BLaER1 treated with 17β-estradiol and CSF1 and Interleukin-3, amounts not matched to agents 10 nM and 100 nM (cell line): ENCODE data around the gene SLC7A5.
"Not testable (repeated sequence)": the region's sequence is repeated elsewhere in the genome, so short reads cannot be mapped to it uniquely, and the experiment has no call there.

Experiments used
- H3K27ac ChIP-seq, 11 experiments: shearing (Covaris generic); formaldehyde crosslinking; 2 replicates each; pipeline ENCODE4 v1.8.1; 2022
- H3K27me3 ChIP-seq, 11 experiments: shearing (Covaris generic); formaldehyde crosslinking; 2 replicates each; pipeline ENCODE4 v1.8.1; 2022
- H3K36me3 ChIP-seq, 11 experiments: shearing (Covaris generic); formaldehyde crosslinking; 2 replicates each; pipeline ENCODE4 v1.8.1; 2022
- H3K4me1 ChIP-seq, 10 experiments: shearing (Covaris generic); formaldehyde crosslinking; 2 replicates each; pipeline ENCODE4 v1.8.1; 2022
- H3K4me2 ChIP-seq, 11 experiments: shearing (Covaris generic); formaldehyde crosslinking; 2 replicates each; pipeline ENCODE4 v1.8.1; 2022
- H3K4me3 ChIP-seq, 10 experiments: shearing (Covaris generic); formaldehyde crosslinking; 2 replicates each; pipeline ENCODE4 v1.8.1; 2022
- H3K9ac ChIP-seq, 11 experiments: shearing (Covaris generic); formaldehyde crosslinking; 2 replicates each; pipeline ENCODE4 v1.8.1; 2022
- H3K9me3 ChIP-seq, 11 experiments: shearing (Covaris generic); formaldehyde crosslinking; replicated peaks in 1 of 11; 2 replicates each; pipeline ENCODE4 v1.8.1; 2022
- H4K20me1 ChIP-seq, 11 experiments: shearing (Covaris generic); formaldehyde crosslinking; 2 replicates each; pipeline ENCODE4 v1.8.1; 2022
- Cebpa-rat ChIP-seq, 11 experiments: shearing (Covaris generic); IDR thresholded peaks; 2 replicates each; pipeline ENCODE4 v1.8.1; 2022

Gene SLC7A5

DNA sequence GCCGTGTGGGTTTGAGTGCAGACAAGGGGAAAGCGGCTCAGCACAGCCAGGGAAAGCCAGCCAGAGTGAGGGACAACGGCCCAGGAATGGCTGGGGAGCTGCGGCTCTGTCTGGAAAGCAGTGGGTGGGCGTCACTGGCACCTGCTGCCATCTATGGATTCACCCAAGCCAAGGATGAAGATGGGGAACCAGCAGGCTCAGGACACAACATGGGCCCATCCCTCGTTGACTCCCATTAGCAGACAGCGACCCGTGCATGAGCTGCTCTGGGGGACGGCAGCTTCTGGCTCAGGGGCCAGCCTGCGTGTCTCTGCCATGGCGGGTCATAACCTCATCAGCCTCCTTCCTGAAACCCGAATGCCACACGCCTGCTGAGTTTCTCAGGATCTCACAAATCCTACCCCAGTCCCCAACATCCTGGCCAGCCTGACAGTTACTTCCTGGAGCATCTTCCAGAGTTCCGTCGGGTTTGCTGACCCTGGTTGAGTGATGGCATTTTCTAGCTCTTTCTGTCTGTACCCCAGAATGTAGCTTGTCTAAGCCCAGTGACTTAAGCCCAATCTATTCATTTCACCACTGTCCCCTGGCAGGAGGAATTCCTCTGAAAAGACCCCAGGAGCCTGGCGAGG lies 50.7 kb downstream of the SLC7A5 start:
- peaks cover 0 to 12% (median 0%) of the 10 kb centered on the region in 11 experiments; a peak in 6 of 22 replicates for H3K36me3 ChIP-seq
- H3K27me3 ChIP-seq = peaks cover 0 to 23% (median 0%) of the 10 kb centered on the region in 11 experiments; a peak in 7 of 22 replicates
- peaks cover 23 to 95% (median 86%) of the 10 kb centered on the region in 10 experiments for H3K4me1 ChIP-seq
- H3K9ac ChIP-seq = no peak overlapping the region
- no peak for TF ChIP-seq Cebpa-rat (IDR thresholded peaks at IDR 0.05)
- peak overlapping the region in 7 of 11 experiments; percentile 4 to 97 (median 91); a peak in 12 of 22 replicates for H3K27ac ChIP-seq
- peaks cover 21 to 36% (median 24%) of the 10 kb centered on the region in 11 experiments for H3K9me3 ChIP-seq
- peak overlapping the region in 2 of 10 experiments; percentile 24 to 31; a peak in 1 of 20 replicates for H3K4me3 ChIP-seq
- peaks cover 0 to 12% (median 0%) of the 10 kb centered on the region in 11 experiments; a peak in 2 of 22 replicates for H4K20me1 ChIP-seq
- H3K4me2 ChIP-seq = peak overlapping the region in 5 of 11 experiments; percentile 31 to 82 (median 75); a peak in 2 of 22 replicates

DNA sequence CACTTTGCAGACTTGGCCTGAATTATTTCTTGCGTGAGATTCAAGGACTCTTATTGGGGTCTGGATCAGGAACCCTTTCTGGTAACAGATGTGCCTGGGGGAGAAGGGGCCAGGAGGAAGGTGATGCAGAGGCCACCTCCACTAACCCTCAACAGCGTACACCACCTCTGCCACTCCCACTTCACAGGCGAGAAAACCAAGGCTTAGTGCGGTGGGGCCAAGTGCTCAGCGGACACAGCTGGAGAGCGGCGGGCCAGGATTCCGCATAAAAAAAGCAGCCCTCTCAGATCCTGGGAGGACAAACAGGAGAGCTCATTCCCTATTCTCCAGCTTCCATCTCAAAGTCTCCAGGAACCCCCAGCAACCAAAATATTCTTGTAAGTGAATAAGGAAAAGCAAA lies 51.4 kb downstream of the SLC7A5 start:
- TF ChIP-seq Cebpa-rat (IDR thresholded peaks at IDR 0.05) = no peak

DNA sequence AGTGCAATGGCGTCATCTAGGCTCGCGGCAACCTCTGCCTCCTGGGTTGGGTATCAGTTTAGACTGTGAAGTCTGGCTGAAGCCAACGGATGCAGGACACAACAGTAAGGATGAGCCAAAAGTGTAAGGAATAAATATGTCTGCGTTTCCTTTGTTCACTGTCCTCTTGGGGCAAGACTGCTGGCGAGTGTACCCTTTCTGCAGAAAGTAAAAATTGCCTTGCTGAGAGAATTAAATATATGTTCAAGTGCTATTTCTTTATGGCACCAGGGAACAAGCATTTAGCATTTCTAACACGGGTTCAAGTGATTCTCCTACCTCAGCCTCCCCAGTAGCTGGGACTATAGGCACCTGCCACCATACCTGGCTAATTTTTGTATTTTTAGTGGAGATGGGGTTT lies 51.9 kb downstream of the SLC7A5 start:
- Histone ChIP-seq H3K4me3 (peak overlapping the region in 7 of 10 experiments; percentile 6 to 36 (median 24); a peak in 8 of 20 replicates), H3K36me3 (peaks cover 0 to 12% (median 0%) of the 10 kb centered on the region in 11 experiments; a peak in 6 of 22 replicates), H3K27ac (peak overlapping the region in 8 of 11 experiments; percentile 64 to 97 (median 88); a peak in 14 of 22 replicates), H3K27me3 (peaks cover 0 to 11% (median 0%) of the 10 kb centered on the region in 11 experiments; a peak in 7 of 22 replicates), H3K4me2 (peak overlapping the region in 7 of 11 experiments; percentile 60 to 91 (median 79); a peak in 13 of 22 replicates), H3K9ac (peak overlapping the region in 2 of 11 experiments; percentile 75 to 76; a peak in 4 of 22 replicates), H3K4me1 (peaks cover 18 to 95% (median 80%) of the 10 kb centered on the region in 10 experiments), H3K9me3 (peaks cover 21 to 36% (median 24%) of the 10 kb centered on the region in 11 experiments)
- not testable (repeated sequence) for H4K20me1 ChIP-seq

More for the DNA sequence above, 51.4 kb downstream of the SLC7A5 start:
- peak overlapping the region in 7 of 11 experiments; percentile 4 to 97 (median 91); a peak in 12 of 22 replicates for H3K27ac ChIP-seq
- peak overlapping the region in 4 of 11 experiments; percentile 54 to 82 (median 77); a peak in 2 of 22 replicates for H3K4me2 ChIP-seq
- H3K27me3 ChIP-seq = peaks cover 0 to 16% (median 0%) of the 10 kb centered on the region in 11 experiments; a peak in 7 of 22 replicates
- H3K36me3 ChIP-seq = peaks cover 0 to 12% (median 0%) of the 10 kb centered on the region in 11 experiments; a peak in 6 of 22 replicates
- 0 out of 22 replicates have a peak, but pooled peaks cover 0 to 5% (median 0%) of the 10 kb centered on the region in 11 experiments for H4K20me1 ChIP-seq
- peaks cover 23 to 95% (median 81%) of the 10 kb centered on the region in 10 experiments for H3K4me1 ChIP-seq
- no peak overlapping the region; a peak in 1 of 22 replicates for H3K9ac ChIP-seq
- H3K4me3 ChIP-seq = peak overlapping the region in 7 of 10 experiments; percentile 6 to 36 (median 24); a peak in 9 of 20 replicates
- peaks cover 21 to 36% (median 24%) of the 10 kb centered on the region in 11 experiments for H3K9me3 ChIP-seq

DNA sequence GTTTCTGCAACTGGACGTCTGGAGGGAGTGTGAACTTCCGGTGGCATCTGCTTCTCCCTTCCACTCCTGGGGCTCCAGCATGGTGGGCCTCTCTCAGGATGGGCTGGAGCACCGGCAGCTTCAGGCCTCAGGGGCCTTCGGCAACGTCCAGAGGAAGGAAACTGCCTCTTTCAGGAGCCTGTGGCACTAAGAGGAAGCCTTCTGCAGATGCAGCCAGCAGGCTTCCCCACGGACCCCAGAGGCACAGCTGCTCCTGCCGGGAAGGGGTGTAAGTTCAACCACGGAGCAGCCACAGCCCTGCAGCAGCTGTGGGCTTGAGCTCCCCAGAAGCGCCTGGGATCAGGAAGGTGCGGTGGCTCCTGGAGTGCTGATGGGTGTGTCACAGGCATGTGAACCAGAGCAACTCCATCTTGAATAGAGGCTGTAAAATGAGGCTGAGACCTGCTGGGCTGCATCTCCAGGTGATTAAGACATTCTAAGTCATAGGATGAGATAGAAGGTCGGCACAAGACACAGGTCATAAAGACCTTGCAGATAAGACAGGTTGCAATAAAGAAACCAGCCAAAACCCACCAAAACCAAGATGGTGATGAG lies 52.7 kb downstream of the SLC7A5 start:
- peaks cover 0 to 12% (median 0%) of the 10 kb centered on the region in 11 experiments; a peak in 6 of 22 replicates for H3K36me3 ChIP-seq
- no peak overlapping the region for H3K4me3 ChIP-seq
- H3K4me1 ChIP-seq = peaks cover 14 to 95% (median 80%) of the 10 kb centered on the region in 10 experiments
- peak overlapping the region; percentile 20 to 91 (median 75); a peak in 21 of 22 replicates for H3K4me2 ChIP-seq
- H3K27me3 ChIP-seq = peaks cover 0 to 4% (median 0%) of the 10 kb centered on the region in 11 experiments; a peak in 3 of 22 replicates
- peak overlapping the region in 8 of 11 experiments; percentile 25 to 78 (median 70); a peak in 15 of 22 replicates for H3K9ac ChIP-seq
- H4K20me1 ChIP-seq = no peaks in the 10 kb centered on the region
- peak overlapping the region in 9 of 11 experiments; percentile 15 to 97 (median 85); a peak in 17 of 22 replicates for H3K27ac ChIP-seq
- peaks cover 21 to 36% (median 24%) of the 10 kb centered on the region in 11 experiments for H3K9me3 ChIP-seq
- TF ChIP-seq Cebpa-rat (IDR thresholded peaks at IDR 0.05) = peak in 3 of 11 experiments; percentile 6 to 62 (median 46); a peak in 3 of 22 replicates

DNA sequence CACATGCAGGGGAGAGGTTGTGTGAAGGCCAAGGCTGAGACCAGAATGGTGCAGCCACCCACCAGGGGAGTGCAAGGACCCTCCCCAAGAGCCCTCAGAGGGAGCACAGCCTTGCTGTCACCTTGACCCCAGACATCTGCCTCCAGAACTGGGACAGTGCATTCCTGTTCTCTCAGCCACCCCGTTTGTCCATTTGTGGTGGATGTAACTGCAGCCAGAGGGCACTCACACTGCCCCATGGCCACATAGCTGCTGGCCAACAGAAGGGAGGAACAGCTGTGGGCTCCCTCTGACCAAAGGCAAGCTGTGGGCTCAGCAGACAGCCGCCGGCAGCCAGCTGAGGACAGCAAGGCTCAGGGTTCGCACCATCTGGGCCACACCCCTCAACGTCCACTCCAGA lies 53.7 kb downstream of the SLC7A5 start:
- no peaks in the 10 kb centered on the region for H4K20me1 ChIP-seq
- H3K9ac ChIP-seq = peak overlapping the region in 8 of 11 experiments; percentile 25 to 78 (median 70); a peak in 17 of 22 replicates
- H3K27me3 ChIP-seq = no peaks in the 10 kb centered on the region
- peak overlapping the region in 9 of 11 experiments; percentile 15 to 97 (median 85); a peak in 17 of 22 replicates for H3K27ac ChIP-seq
- TF ChIP-seq Cebpa-rat (IDR thresholded peaks at IDR 0.05) = no peak
- peaks cover 0 to 12% (median 0%) of the 10 kb centered on the region in 11 experiments; a peak in 6 of 22 replicates for H3K36me3 ChIP-seq
- H3K9me3 ChIP-seq = peaks cover 21 to 36% (median 24%) of the 10 kb centered on the region in 11 experiments
- no peak overlapping the region for H3K4me3 ChIP-seq
- peak overlapping the region; percentile 20 to 91 (median 75); a peak in 20 of 22 replicates for H3K4me2 ChIP-seq
- peaks cover 14 to 95% (median 80%) of the 10 kb centered on the region in 10 experiments for H3K4me1 ChIP-seq

DNA sequence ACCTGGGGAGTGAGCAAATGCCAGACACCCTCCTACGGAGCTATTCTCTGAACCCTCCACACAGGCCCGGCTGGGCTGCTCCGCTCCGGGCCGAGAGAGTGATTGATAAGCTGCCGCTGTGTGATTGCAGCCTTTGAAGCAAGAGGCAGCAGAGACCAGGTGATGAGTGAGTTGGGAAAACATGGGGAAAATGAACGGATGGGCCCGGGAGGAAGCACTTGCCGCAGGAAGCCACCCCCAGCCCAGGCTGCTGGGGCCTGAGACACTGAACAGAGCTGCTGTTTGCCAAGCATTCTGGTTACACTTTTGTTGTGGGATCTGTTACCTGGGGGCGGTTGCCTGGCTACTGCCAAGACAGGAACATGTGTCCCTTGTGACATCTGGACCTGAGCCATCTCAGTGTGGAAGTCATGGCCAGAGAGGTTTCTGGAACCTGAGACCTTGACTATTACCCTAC lies 57.1 kb downstream of the SLC7A5 start:
- Histone ChIP-seq H3K9ac (peak overlapping the region in 3 of 11 experiments; percentile 16 to 27 (median 21); a peak in 4 of 22 replicates), H3K27me3 (no peaks in the 10 kb centered on the region), H4K20me1 (no peaks in the 10 kb centered on the region), H3K36me3 (no peaks in the 10 kb centered on the region), H3K27ac (peak overlapping the region in 6 of 11 experiments; percentile 18 to 97 (median 76); a peak in 11 of 22 replicates), H3K4me2 (peak overlapping the region in 8 of 11 experiments; percentile 20 to 98 (median 90); a peak in 16 of 22 replicates), H3K4me1 (peaks cover 44 to 96% (median 85%) of the 10 kb centered on the region in 10 experiments), H3K9me3 (peaks cover 3 to 14% (median 5%) of the 10 kb centered on the region in 11 experiments), H3K4me3 (no peak overlapping the region)
- TF ChIP-seq Cebpa-rat (IDR thresholded peaks at IDR 0.05) = no peak

DNA sequence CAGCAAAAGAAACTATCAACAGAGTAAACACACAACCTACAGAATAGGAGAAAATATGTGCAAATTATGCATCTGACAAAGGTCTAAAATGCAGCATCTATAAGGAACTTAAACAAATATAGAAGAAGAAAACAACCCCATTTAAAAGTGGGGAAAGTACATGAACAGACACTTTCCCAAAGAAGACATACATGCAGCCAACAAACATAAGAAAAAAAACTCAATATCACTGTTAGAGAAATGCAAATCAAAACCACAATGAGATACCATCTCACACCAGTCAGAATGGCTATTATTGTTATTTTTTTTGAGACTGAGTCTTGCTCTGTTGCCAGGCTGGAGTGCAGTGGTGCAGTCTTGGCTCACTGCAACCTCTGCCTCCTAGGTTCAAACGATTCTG lies 57.9 kb downstream of the SLC7A5 start:
- not testable (repeated sequence) for H4K20me1 ChIP-seq, H3K36me3 ChIP-seq, H3K9me3 ChIP-seq, H3K27me3 ChIP-seq, H3K4me3 ChIP-seq
- H3K4me1 ChIP-seq = peaks cover 51 to 96% (median 85%) of the 10 kb centered on the region in 10 experiments
- peak overlapping the region in 4 of 11 experiments; percentile 91 to 97 (median 96); a peak in 8 of 22 replicates for H3K27ac ChIP-seq
- H3K4me2 ChIP-seq = peak overlapping the region in 8 of 11 experiments; percentile 78 to 98 (median 92); a peak in 14 of 22 replicates
- peak overlapping the region in 1 of 11 experiments; percentile 45; a peak in 1 of 22 replicates for H3K9ac ChIP-seq
